CD4-positive, alpha-beta T cell treated with Interleukin-4 for 1 hour (primary cell): ENCODE results near the gene GPBP1L1.
"Not testable (repeated sequence)": the region's sequence is repeated elsewhere in the genome, so short reads cannot be mapped to it uniquely, and the experiment has no call there.

Source experiments
- DNase-seq, 2 donors: peaks; one replicate each; pipeline ENCODE4 v3.0.0-alpha.2; 2020 to 2022

GPBP1L1 gene

GRCh38 chr1:45686288-45687013 is at the start of gene GPBP1L1:
TSS of gene GPBP1L1 (minus strand) at chr1:45686533. CDS start at chr1:45659087, 27,446 bp downstream.
- peak; percentile 97 to 98 for DNase-seq

GRCh38 chr1:45730780-45731319 is 44.5 kb upstream of the GPBP1L1 start:
- no peak for DNase-seq

- no peak for DNase-seq
Measured at GRCh38 chr1:45730075-45730779, 43.9 kb upstream of the GPBP1L1 start.

GRCh38 chr1:45726007-45726406 is 39.7 kb upstream of the GPBP1L1 start:
- not testable (repeated sequence) for DNase-seq

GRCh38 chr1:45723248-45723930 is 37.1 kb upstream of the GPBP1L1 start:
- no peak for DNase-seq

- DNase-seq: no peak
Measured at GRCh38 chr1:45722809-45723208, 36.5 kb upstream of the GPBP1L1 start.

GRCh38 chr1:45721207-45721606 is 34.9 kb upstream of the GPBP1L1 start:
- no peak for DNase-seq

GRCh38 chr1:45718289-45718688 is 32.0 kb upstream of the GPBP1L1 start:
- no peak for DNase-seq

- not testable (repeated sequence) for DNase-seq
Measured at GRCh38 chr1:45717386-45717785, 31.1 kb upstream of the GPBP1L1 start.

GRCh38 chr1:45716700-45717099 is 30.4 kb upstream of the GPBP1L1 start:
- DNase-seq: no peak

- no peak for DNase-seq
Measured at GRCh38 chr1:45713711-45714110, 27.4 kb upstream of the GPBP1L1 start.

- no peak for DNase-seq
Measured at GRCh38 chr1:45704637-45705036, 18.3 kb upstream of the GPBP1L1 start.

GRCh38 chr1:45694823-45695222 is 8.5 kb upstream of the GPBP1L1 start:
- DNase-seq: no peak

GRCh38 chr1:45693811-45694210 is 7.5 kb upstream of the GPBP1L1 start:
- DNase-seq: not testable (repeated sequence)

GRCh38 chr1:45687754-45688740 is 1.7 kb upstream of the GPBP1L1 start, which contains the start of gene TMEM69:
TSS of gene TMEM69 (plus strand) at chr1:45688181. CDS start at chr1:45691069, 2,888 bp downstream.
- DNase-seq: peak; percentile 85 to 91

- DNase-seq: peak; percentile 99
Measured at GRCh38 chr1:45687014-45687753, 851 bp upstream of the GPBP1L1 start.

GRCh38 chr1:45686015-45686287 is 382 bp downstream of the GPBP1L1 start:
- DNase-seq: peak; percentile 59 to 60

GRCh38 chr1:45685308-45686014 is 872 bp downstream of the GPBP1L1 start:
- peak in 1 of 2 donors; percentile 23 for DNase-seq

- no peak for DNase-seq
Measured at GRCh38 chr1:45684402-45684801, 1.9 kb downstream of the GPBP1L1 start.

GRCh38 chr1:45682942-45683341 is 3.4 kb downstream of the GPBP1L1 start:
- DNase-seq: no peak

- DNase-seq: no peak
Measured at GRCh38 chr1:45679123-45679522, 7.2 kb downstream of the GPBP1L1 start.
